ENCODE measurements around the gene CTCFL. TPM values are rescaled to one million over a fixed set of nuclear protein-coding genes. Genes with fewer than 3 reads are reported as not detected.

Gene CTCFL
- total and polyA plus RNA-seq, 7 donors, result 0.36 TPM; not detected in 6

GRCh38 chr20:57476641-57477461 is 48.1 kb downstream of the CTCFL start:
- Histone ChIP-seq H3K27ac (peak overlapping the region; percentile 4 to 33 (median 10)), H3K9me3 (no peaks in the 10 kb centered on the region), H3K4me1 (peaks cover 0 to 51% (median 34%) of the 10 kb centered on the region in 4 donors), H3K4me3 (no peak overlapping the region), H3K36me3 (no peaks in the 10 kb centered on the region), H3K27me3 (no peaks in the 10 kb centered on the region)
- intact Hi-C loops (cut with DNase I), result no loop called here
- DNase-seq, result peak; percentile 57
- no peak for TF ChIP-seq POLR2AphosphoS5 (IDR thresholded peaks at IDR 0.05)
- TF ChIP-seq EP300 (IDR thresholded peaks at IDR 0.05), result no peak
- TF ChIP-seq POLR2A (IDR thresholded peaks at IDR 0.05), result no peak
- no peak for TF ChIP-seq CTCF (IDR thresholded peaks at IDR 0.05)
- WGBS, 2 donors, result 69 to 84% methylated on average over 17 of the region's 17 CpGs

GRCh38 chr20:57476084-57476526 is 48.8 kb downstream of the CTCFL start:
- no peaks in the 10 kb centered on the region for H3K9me3 ChIP-seq
- peak; percentile 36 for DNase-seq
- peaks cover 0 to 51% (median 27%) of the 10 kb centered on the region in 4 donors for H3K4me1 ChIP-seq
- no peaks in the 10 kb centered on the region for H3K36me3 ChIP-seq
- no peaks in the 10 kb centered on the region for H3K27me3 ChIP-seq
- no peak for TF ChIP-seq CTCF (IDR thresholded peaks at IDR 0.05)
- H3K4me3 ChIP-seq, result no peak overlapping the region
- WGBS, 2 donors, result 33 to 58% methylated on average over 6 of the region's 6 CpGs
- intact Hi-C loops (cut with DNase I), result no loop called here
- peak overlapping the region; percentile 4 to 33 (median 10) for H3K27ac ChIP-seq

GRCh38 chr20:57475388-57476083 is 49.4 kb downstream of the CTCFL start:
- intact Hi-C loops (cut with DNase I), result no loop called here
- H3K36me3 ChIP-seq, result no peaks in the 10 kb centered on the region
- H3K27me3 ChIP-seq, result no peaks in the 10 kb centered on the region
- peaks cover 0 to 51% (median 26%) of the 10 kb centered on the region in 4 donors for H3K4me1 ChIP-seq
- H3K4me3 ChIP-seq, result no peak overlapping the region
- no peaks in the 10 kb centered on the region for H3K9me3 ChIP-seq
- WGBS, 2 donors, result 79 to 90% methylated on average over 8 of the region's 8 CpGs
- no peak for TF ChIP-seq CTCF (IDR thresholded peaks at IDR 0.05)
- no peak for TF ChIP-seq POLR2AphosphoS5 (IDR thresholded peaks at IDR 0.05)
- no peak for TF ChIP-seq POLR2A (IDR thresholded peaks at IDR 0.05)
- TF ChIP-seq EP300 (IDR thresholded peaks at IDR 0.05), result no peak
- peak; percentile 37 for DNase-seq
- peak overlapping the region; percentile 4 to 33 (median 10) for H3K27ac ChIP-seq

- H3K4me1 ChIP-seq, result peaks cover 0 to 53% (median 28%) of the 10 kb centered on the region in 4 donors
- intact Hi-C loops (cut with DNase I), result no loop called here
- 66 to 75% methylated on average over 7 of the region's 7 CpGs for WGBS, 2 donors
- H3K9me3 ChIP-seq, result no peaks in the 10 kb centered on the region
- H3K4me3 ChIP-seq, result no peak overlapping the region
- no peaks in the 10 kb centered on the region for H3K36me3 ChIP-seq
- peak; percentile 53 for DNase-seq
- no peak for TF ChIP-seq EP300 (IDR thresholded peaks at IDR 0.05)
- TF ChIP-seq POLR2AphosphoS5 (IDR thresholded peaks at IDR 0.05), result no peak
- no peak for TF ChIP-seq CTCF (IDR thresholded peaks at IDR 0.05)
- no peak for TF ChIP-seq POLR2A (IDR thresholded peaks at IDR 0.05)
- peak overlapping the region in 1 of 4 donors; percentile 62 for H3K27ac ChIP-seq
- H3K27me3 ChIP-seq, result no peaks in the 10 kb centered on the region
Observed at GRCh38 chr20:57474816-57475215, 50.1 kb downstream of the CTCFL start.

Data from sigmoid colon (tissue), 7 donors.